SK-N-MC (cell line): ENCODE results near the gene SLC35F1.

ENCODE experiments used
- EZH2 ChIP-seq: fragments of 200-600 bp; sonication (generic); IDR thresholded peaks from one replicate; pipeline ENCODE4 v1.6.1; 2017; ENCODE audit warnings: antibody characterized with exemption
- FOXP2 ChIP-seq: optimal IDR thresholded peaks from 2 replicates; pipeline ENCODE3; 2011; ENCODE audit warnings: mild to moderate bottlenecking, moderate library complexity; ENCODE audit not compliant: insufficient read depth; ENCODE audit errors: extremely low read length, control extremely low read depth
- POLR2AphosphoS5 ChIP-seq: IDR thresholded peaks from 2 replicates; pipeline ENCODE4 v1.6.1; 2012; ENCODE audit warnings: mild to moderate bottlenecking, low read depth, low read length, borderline replicate concordance

DNA sequence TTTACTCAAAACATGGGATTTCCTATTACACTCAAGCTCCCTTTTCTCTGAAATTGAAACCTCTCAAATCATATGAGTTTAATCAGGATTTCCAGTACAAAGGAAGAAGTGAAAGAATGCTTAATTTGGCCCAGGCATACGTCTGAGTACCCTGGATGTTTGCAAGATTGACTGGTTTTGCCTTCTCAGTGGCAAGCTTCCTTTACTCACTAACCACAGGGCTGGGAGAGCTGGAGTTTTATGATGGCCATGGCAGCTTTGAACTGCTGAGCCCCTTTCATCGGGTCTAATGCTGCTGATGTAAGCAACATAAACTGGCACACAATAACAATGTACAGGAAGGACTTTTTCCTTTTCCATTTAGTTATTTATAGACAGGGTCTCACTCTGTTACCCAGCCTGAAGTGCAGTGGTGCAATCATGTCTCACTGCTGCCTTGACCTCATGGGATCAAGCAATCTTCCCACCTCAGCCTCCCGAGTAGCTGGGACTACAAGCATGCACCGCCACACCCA lies 194.8 kb downstream of the SLC35F1 start:
- TF ChIP-seq POLR2AphosphoS5: no peak
- TF ChIP-seq FOXP2: no peak
- TF ChIP-seq EZH2: no peak
